ENCODE data around the gene CAPN8.
A peak's percentile ranks its signal among the peaks of the same experiment; 100 is the strongest.

The CAPN8 gene

DNA sequence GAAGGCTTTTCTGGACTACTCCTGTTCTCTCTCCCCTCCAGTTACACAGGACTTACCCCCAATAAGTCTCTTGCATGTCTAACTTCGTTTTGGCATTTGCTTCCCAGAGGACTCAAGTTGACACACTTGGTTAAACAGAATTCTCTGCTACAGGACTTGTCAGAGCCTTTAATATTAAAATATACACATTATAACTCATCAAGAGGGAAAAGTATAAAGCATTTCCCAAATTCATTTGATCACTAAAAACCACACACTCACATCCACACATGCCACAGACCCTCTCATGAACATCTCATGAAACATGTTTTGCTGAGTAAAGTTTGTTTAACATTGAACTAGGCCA lies 38.1 kb upstream of the CAPN8 start:
- H3K4me3 Mint-ChIP-seq: no peak overlapping the region
- H3K4me1 Mint-ChIP-seq: peaks cover 55% of the 10 kb centered on the region
- H3K9me3 Mint-ChIP-seq: no peaks in the 10 kb centered on the region
- no peak for TF ChIP-seq CTCF (IDR thresholded peaks at IDR 0.05)
- DNase-seq: no peak
- H3K27me3 Mint-ChIP-seq (ENCODE audit: low read depth, poor library complexity): peaks cover 12% of the 10 kb centered on the region
- no peaks in the 10 kb centered on the region for H3K36me3 Mint-ChIP-seq (ENCODE audit: low read depth)
- no peak overlapping the region for H3K27ac Mint-ChIP-seq

GRCh38 chr1:223702735-223703667 lies 37.5 kb upstream of the CAPN8 start:
- peaks cover 10% of the 10 kb centered on the region for H3K27me3 Mint-ChIP-seq (ENCODE audit: low read depth, poor library complexity)
- no peaks in the 10 kb centered on the region for H3K9me3 Mint-ChIP-seq
- H3K4me3 Mint-ChIP-seq: no peak overlapping the region
- H3K36me3 Mint-ChIP-seq (ENCODE audit: low read depth): no peaks in the 10 kb centered on the region
- DNase-seq: no peak
- peaks cover 51% of the 10 kb centered on the region for H3K4me1 Mint-ChIP-seq
- no peak for TF ChIP-seq CTCF (IDR thresholded peaks at IDR 0.05)
- no peak overlapping the region for H3K27ac Mint-ChIP-seq

DNA sequence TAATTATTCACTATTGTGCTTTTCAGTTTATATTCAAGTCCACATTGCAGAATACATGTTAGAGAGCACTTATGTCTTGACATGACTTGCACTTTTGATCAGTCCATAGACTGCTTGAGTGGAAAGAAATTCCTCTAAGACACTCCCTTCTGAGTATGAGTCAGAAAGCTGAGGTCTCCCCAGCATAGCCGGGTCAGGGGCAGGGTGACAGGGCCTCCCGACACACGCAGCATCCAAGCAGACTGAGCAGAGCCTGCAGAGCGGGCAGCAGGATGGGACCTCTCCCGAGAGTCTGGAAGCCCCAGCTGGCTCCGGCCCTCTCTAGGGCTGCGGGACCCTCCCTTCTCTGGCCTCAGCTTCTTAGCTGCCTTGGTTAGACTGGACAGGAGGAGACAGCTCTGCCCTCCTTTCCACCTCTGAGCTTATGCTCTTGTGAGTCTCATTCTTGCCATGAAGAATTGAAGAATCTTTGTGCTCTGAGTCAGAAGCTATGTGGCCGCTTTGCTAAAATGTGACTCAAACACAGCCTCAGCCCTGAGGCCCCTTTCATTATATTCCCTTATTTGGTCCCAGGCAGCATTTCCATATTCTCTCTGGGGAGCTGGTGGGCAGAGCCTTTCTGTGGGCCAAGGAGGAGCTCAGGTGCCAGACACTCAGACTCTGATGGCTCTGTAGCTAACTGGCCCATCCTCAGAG lies 35.6 kb upstream of the CAPN8 start:
- H3K4me1 Mint-ChIP-seq: peaks cover 35% of the 10 kb centered on the region
- peak; percentile 14 for DNase-seq

DNA sequence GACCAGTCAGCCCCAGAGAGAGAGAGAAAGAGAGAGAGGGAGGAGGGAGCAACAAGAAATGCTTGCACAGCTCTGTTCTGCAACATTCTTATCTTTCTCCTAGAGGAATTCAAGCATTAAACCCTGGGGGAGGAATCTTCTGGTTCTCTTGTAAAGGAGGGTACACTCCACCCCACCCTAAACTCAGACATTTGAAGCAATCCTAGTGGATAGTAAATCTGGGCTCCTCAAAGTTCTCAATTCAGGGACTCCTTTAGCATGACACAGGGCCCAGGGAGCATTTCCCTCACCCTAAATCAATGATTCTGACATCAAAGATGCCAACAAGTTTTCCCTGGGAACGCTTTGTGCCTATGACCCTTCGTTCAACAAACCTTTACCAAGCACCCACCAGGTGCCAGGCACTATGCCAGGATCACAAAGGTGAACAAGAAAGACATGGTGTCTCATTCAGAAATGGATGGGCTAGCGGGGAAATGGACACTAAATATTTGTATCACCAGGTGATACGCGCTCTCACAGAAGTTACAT lies 35.0 kb upstream of the CAPN8 start:
- no peaks in the 10 kb centered on the region for H3K36me3 Mint-ChIP-seq (ENCODE audit: low read depth)
- no peak overlapping the region for H3K4me3 Mint-ChIP-seq
- H3K4me1 Mint-ChIP-seq: peaks cover 28% of the 10 kb centered on the region

More for the DNA sequence above, 35.6 kb upstream of the CAPN8 start:
- Mint-ChIP-seq H3K9me3 (no peaks in the 10 kb centered on the region), H3K36me3 (ENCODE audit: low read depth) (no peaks in the 10 kb centered on the region), H3K27ac (peak overlapping the region; percentile 29), H3K4me3 (no peak overlapping the region), H3K27me3 (ENCODE audit: low read depth, poor library complexity) (peaks cover 9% of the 10 kb centered on the region)
- no peak for TF ChIP-seq CTCF (IDR thresholded peaks at IDR 0.05)

DNA sequence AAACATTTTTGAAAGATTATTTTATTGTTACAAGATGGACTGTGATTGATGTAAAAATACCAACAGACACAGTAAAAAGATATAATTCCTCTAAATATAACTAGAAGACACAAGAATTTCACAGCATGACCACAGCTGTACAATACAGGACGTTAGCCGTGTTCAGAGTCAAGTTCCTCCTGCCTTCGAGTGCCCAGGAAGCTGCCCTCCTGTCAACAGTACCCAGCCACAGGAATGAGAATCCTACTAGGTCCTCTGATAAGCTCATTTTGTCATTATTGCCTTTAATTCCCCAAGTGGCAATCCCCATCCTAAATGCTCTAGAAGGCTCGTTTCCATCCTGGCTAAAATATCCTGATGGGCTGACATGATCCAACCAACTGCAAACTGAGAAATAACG lies 30.4 kb upstream of the CAPN8 start:
- Mint-ChIP-seq H3K27ac (no peak overlapping the region), H3K27me3 (ENCODE audit: low read depth, poor library complexity) (peaks cover 7% of the 10 kb centered on the region), H3K4me3 (no peak overlapping the region), H3K9me3 (no peaks in the 10 kb centered on the region), H3K36me3 (ENCODE audit: low read depth) (no peaks in the 10 kb centered on the region), H3K4me1 (peaks cover 10% of the 10 kb centered on the region)
- DNase-seq: no peak
- TF ChIP-seq CTCF (IDR thresholded peaks at IDR 0.05): no peak

More for the DNA sequence above, 35.0 kb upstream of the CAPN8 start:
- Mint-ChIP-seq H3K9me3 (no peaks in the 10 kb centered on the region), H3K27ac (peak overlapping the region; percentile 38), H3K27me3 (ENCODE audit: low read depth, poor library complexity) (peaks cover 6% of the 10 kb centered on the region)
- no peak for TF ChIP-seq CTCF (IDR thresholded peaks at IDR 0.05)
- no peak for DNase-seq
